Astrocyte of the spinal cord (primary cell): ENCODE data around the gene ATP6V0B.

Experiments used
- DNase-seq: peaks from one replicate; pipeline ENCODE4 v3.0.0; 2011; ENCODE audit warnings: low read depth, low spot score
- H3K4me3 ChIP-seq: 2 replicates; pipeline ENCODE4 v1.5.1; 2011; ENCODE audit warnings: low read depth, mild to moderate bottlenecking, low read length, moderate library complexity
- CTCF ChIP-seq: IDR thresholded peaks from 2 replicates; pipeline ENCODE4 v1.5.1; 2012; ENCODE audit warnings: low read depth, mild to moderate bottlenecking, low read length, inconsistent platforms
- in situ Hi-C: cut with HindIII; loops from 2 replicates; pipeline ENCODE4 v1.10.0; 2017; ENCODE audit warnings: low sequenced_read_pairs

ATP6V0B gene

GRCh38 chr1:43952731-43953346 lies 21.9 kb upstream of the ATP6V0B start:
- no peak for TF ChIP-seq CTCF
- no peak overlapping the region for H3K4me3 ChIP-seq
- no peak for DNase-seq
- in situ Hi-C loops = loop anchor here (10.0 kb wide), 1 partner anchor 188 kb away; no protein-coding TSS in a partner anchor

GRCh38 chr1:43953361-43953760 lies 21.4 kb upstream of the ATP6V0B start:
- TF ChIP-seq CTCF = no peak
- in situ Hi-C loops = loop anchor here (10.0 kb wide), 1 partner anchor 189 kb away; no protein-coding TSS in a partner anchor
- DNase-seq = no peak
- no peak overlapping the region for H3K4me3 ChIP-seq

- in situ Hi-C loops = loop anchor here (10.0 kb wide), 1 partner anchor 189 kb away; no protein-coding TSS in a partner anchor
- no peak overlapping the region for H3K4me3 ChIP-seq
- no peak for DNase-seq
- TF ChIP-seq CTCF = no peak
Measured at GRCh38 chr1:43954036-43954435, 20.7 kb upstream of the ATP6V0B start.

- no peak for DNase-seq
- H3K4me3 ChIP-seq = no peak overlapping the region
- no peak for TF ChIP-seq CTCF
- in situ Hi-C loops = loop anchor here (10.0 kb wide), 1 partner anchor 191 kb away; no protein-coding TSS in a partner anchor
Measured at GRCh38 chr1:43956234-43956633, 18.5 kb upstream of the ATP6V0B start.

- no peak for TF ChIP-seq CTCF
- no peak overlapping the region for H3K4me3 ChIP-seq
- in situ Hi-C loops = loop anchor here (10.0 kb wide), 1 partner anchor 193 kb away; no protein-coding TSS in a partner anchor
- no peak for DNase-seq
Measured at GRCh38 chr1:43957407-43958040, 17.2 kb upstream of the ATP6V0B start.

- in situ Hi-C loops = loop anchor here (10.0 kb wide), 1 partner anchor 194 kb away; no protein-coding TSS in a partner anchor
- TF ChIP-seq CTCF = no peak
- no peak for DNase-seq
- H3K4me3 ChIP-seq = no peak overlapping the region
Measured at GRCh38 chr1:43958351-43959255, 16.2 kb upstream of the ATP6V0B start.
